OCI-M2 (cell line): ENCODE data around the gene GAD2.

Experiments
- DNase-seq: peaks from one replicate; lab custom pipeline; 2025; ENCODE audit not compliant: unreplicated experiment; lab: John Stamatoyannopoulos, UW

Gene GAD2

GRCh38 chr10:26221541-26221940 lies 5.0 kb downstream of the GAD2 start:
- DNase-seq, result no peak

DNA sequence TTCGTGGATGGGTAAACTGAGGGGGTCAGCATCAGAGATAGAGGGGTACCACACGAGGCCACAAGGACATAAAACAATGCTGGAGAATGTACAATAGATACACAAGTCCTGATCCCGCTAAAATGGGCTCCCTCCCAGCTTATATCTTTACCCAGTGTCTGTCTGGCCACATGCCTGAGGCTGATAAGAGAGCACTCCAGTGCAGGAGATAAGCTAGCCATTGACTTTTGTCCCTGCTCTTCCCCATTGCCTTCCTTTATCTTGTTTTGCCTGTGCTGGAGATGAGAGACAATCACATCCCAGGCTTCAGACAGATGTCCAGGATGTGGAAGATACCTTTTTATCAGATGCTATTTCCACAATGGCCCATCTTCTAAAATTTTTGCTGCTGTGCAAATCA lies 6.0 kb downstream of the GAD2 start:
- no peak for DNase-seq

DNA sequence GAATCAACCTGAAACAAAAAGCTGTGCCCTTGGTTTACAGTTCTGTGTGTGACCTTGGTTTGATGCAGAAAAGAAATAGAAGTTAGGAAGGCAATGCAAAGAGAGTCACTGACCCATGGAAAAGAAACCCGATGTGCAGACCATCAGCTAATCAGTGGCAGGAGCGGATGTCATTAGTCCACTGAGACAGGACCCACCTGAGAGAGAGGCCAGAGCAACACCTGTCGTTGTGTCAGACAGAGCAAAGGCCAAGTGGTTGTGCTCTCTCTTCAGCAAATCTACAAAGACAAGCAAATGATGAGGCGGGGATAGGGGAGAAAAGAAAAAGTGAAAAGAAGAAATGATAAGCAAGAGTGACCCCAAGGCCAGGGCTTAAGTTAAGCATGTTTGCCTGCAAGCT lies 8.7 kb downstream of the GAD2 start:
- DNase-seq, result no peak

DNA sequence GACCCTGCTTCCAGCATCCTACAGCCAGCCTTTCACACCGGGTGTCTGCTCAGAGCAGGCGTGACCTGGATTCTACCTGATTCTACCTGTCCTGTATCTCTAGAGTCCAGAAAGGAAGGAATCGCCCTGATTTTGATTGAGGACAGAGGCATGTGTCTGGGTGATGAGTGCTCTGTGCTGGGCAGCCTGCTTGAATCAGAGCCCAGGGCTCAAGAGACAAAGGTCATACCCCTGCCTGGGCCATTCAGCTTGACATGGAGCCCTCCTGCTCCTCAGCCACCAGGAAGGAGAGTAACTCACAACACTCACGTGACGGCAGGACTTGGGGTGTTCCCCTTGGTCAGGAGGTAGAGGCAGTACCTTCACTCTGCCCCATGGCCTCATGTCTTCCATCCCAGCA lies 11.2 kb downstream of the GAD2 start:
- no peak for DNase-seq

GRCh38 chr10:26232174-26232573 lies 15.6 kb downstream of the GAD2 start:
- DNase-seq, result no peak

- no peak for DNase-seq
Observed at GRCh38 chr10:26235761-26236160, 19.2 kb downstream of the GAD2 start.

- DNase-seq, result no peak
Observed at GRCh38 chr10:26238378-26238777, 21.8 kb downstream of the GAD2 start.

DNA sequence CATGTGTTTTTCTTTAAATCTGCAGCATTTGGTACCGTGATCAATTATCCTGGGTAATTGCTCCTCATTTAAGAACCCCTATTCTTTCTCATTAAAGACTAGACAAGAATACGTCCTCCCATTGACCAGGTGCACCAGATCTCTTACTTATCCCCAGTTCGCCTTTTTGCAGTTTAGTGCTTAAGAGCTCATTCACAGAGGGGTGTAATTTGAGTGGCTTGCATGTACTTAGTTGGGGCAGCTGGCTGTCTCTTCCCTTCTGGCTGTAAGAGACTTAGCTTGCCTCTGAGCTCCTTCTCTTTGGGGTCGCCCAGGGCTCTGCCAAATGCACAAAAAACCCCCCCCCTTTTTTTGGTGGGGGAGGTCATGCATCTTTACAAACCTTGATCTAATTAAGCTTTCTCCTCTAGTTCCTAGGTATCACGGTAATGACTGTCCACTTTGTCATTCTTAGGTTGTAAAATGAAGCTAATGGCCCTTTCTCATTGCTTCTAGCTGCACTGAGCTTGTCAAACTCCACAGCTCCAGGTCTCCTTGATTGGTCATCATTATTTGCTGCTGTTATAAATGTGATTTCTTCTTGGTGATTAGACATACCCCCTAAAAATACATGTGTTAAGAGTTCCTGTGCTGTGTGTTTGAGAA lies 26.3 kb downstream of the GAD2 start:
- no peak for DNase-seq

GRCh38 chr10:26243351-26243720 lies 26.8 kb downstream of the GAD2 start:
- DNase-seq, result no peak

GRCh38 chr10:26249681-26250080 lies 33.1 kb downstream of the GAD2 start:
- no peak for DNase-seq

GRCh38 chr10:26251925-26252324 lies 35.4 kb downstream of the GAD2 start:
- DNase-seq, result no peak

DNA sequence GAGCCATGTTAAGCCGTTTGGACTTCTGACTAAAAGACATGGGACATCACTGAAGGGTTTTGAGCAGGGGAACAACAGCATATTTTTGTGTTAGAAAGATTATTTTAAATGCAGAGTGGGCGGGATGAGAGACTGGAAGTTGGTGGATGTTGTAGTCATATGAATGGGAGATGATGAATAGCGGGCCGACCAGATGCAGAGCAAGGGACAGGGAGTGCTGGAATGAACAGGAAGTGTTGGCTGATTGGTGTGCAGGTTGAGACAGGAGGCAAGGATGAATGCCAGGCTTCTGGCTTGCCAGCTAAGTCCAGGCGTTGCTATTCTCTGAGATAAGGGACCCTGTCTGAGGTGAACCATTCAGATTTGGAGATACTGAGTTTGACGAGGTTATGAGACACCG lies 38.0 kb downstream of the GAD2 start:
- DNase-seq, result no peak

- no peak for DNase-seq
Observed at GRCh38 chr10:26259341-26259740, 42.8 kb downstream of the GAD2 start.

GRCh38 chr10:26269754-26270153 lies 53.2 kb downstream of the GAD2 start:
- no peak for DNase-seq

- DNase-seq, result no peak
Observed at GRCh38 chr10:26274391-26274790, 57.8 kb downstream of the GAD2 start.

- DNase-seq, result no peak
Observed at GRCh38 chr10:26278295-26278694, 61.7 kb downstream of the GAD2 start.

GRCh38 chr10:26290236-26290635 lies 73.7 kb downstream of the GAD2 start:
- DNase-seq, result no peak

- DNase-seq, result no peak
Observed at GRCh38 chr10:26291721-26292480, 75.3 kb downstream of the GAD2 start.

DNA sequence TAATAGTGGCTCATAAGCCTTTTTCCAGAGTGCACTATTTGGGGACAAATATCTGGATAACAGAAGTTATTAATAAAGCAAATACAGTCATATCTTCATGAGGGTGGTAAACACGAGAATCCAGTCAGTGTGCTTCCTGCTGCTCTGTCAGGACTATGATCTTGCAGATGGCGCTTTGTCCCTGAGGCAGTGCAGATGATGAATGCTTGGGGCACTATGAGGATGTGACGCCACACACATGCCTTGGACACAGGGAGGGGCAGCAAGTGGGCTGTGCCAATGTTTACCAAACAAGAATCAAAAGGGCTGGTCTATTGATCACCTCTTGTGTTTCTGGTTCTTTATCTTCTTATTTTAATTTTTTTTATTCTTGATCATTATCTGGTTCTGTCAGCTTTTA lies 79.8 kb downstream of the GAD2 start:
- DNase-seq, result no peak

- no peak for DNase-seq
Observed at GRCh38 chr10:26300001-26300400, 83.4 kb downstream of the GAD2 start.

GRCh38 chr10:26303366-26303765 lies 86.8 kb downstream of the GAD2 start:
- DNase-seq, result no peak

GRCh38 chr10:26310361-26310760 lies 93.8 kb downstream of the GAD2 start:
- DNase-seq, result no peak

- DNase-seq, result no peak
Observed at GRCh38 chr10:26311383-26311940, 94.9 kb downstream of the GAD2 start.
